Testis (tissue), 3 donors: ENCODE results near the gene BRSK2. TPM values are rescaled to one million over a fixed set of nuclear protein-coding genes. Genes with fewer than 3 reads are reported as not detected.

Experiments
- DNase-seq: peaks from one replicate; pipeline ENCODE4 v3.0.0-alpha.2; 2019
- H3K27ac ChIP-seq, 2 donors: fragments of 200-600 bp; sonication (generic); one replicate each; pipeline ENCODE4 v1.5.1; 2019
- H3K27me3 ChIP-seq: fragments of 200-600 bp; sonication (generic); one replicate; pipeline ENCODE4 v1.5.1; 2019
- H3K36me3 ChIP-seq: fragments of 200-600 bp; sonication (generic); one replicate; pipeline ENCODE4 v1.5.1; 2017; ENCODE audit warnings: low read depth; ENCODE audit errors: missing control alignments
- H3K4me1 ChIP-seq: fragments of 200-600 bp; sonication (generic); one replicate; pipeline ENCODE4 v1.5.1; 2019
- H3K4me3 ChIP-seq, 2 donors: fragments of 200-600 bp; sonication (generic); one replicate each; pipeline ENCODE4 v1.5.1; 2017 to 2019
- H3K9me3 ChIP-seq: fragments of 200-600 bp; sonication (generic); one replicate; pipeline ENCODE4 v1.5.1; 2017
- CTCF ChIP-seq, 3 experiments: fragments of 450-650 bp in 2 of 3; fragments of 200-600 bp in 1 of 3; sonication (generic) in 1 of 3; IDR thresholded peaks; one replicate each; pipeline ENCODE4 v1.5.1; 2016 to 2019; ENCODE audit warnings: antibody characterized with exemption in 3 of 3, mild to moderate bottlenecking in 2 of 3, moderate library complexity in 1 of 3
- POLR2A ChIP-seq: fragments of 450-650 bp; IDR thresholded peaks from one replicate; pipeline ENCODE4 v1.6.1; 2017; ENCODE audit warnings: antibody characterized with exemption, mild to moderate bottlenecking, moderate library complexity
- WGBS, 2 donors: methylation state at CpG; one replicate each; pipeline ENCODE4 v1.1.5; 2018; 5-methylcytosine and 5-hydroxymethylcytosine counted together
- intact Hi-C: fragments of 100-400 bp; cut with DNase I; formaldehyde crosslinking; loops from one replicate; pipeline ENCODE4 v1.15.1; 2023; ENCODE audit warnings: low total_unique reads
- polyA plus RNA-seq: library from polyadenylated mRNA; stranded (reverse); fragments of 350-450 nt; fragmentation: Illumina TruSeq; extraction: RNeasy Lipid Tissue Mini Kit (QIAGEN cat#74804); gene quantifications from one replicate; pipeline ENCODE4 v1.2.3, GENCODE V29; 2014; ENCODE audit warnings: low read depth, low replicate concordance; ENCODE audit not compliant: insufficient read depth
- total RNA-seq, 2 donors: library from RNA; depleted of rRNA; stranded (reverse); fragments of >200 nt; gene quantifications; one replicate each; pipeline ENCODE4 v1.2.3, GENCODE V29; 2016

The BRSK2 gene
- total and polyA plus RNA-seq, 3 donors from 2014 or later, result 24.7 to 52.3 (median 49.1) TPM

GRCh38 chr11:1360181-1360834, 29.4 kb upstream of the BRSK2 start:
- WGBS, 2 donors, result 91 to 94% methylated on average over 9 to 20 of the region's 20 CpGs
- H3K36me3 ChIP-seq, result no peaks in the 10 kb centered on the region
- peaks cover 9% of the 10 kb centered on the region for H3K4me1 ChIP-seq
- no peak for DNase-seq
- H3K27ac ChIP-seq, result no peak overlapping the region
- no peak overlapping the region for H3K4me3 ChIP-seq
- intact Hi-C loops, result no loop called here
- TF ChIP-seq CTCF (IDR thresholded peaks at IDR 0.05), result no peak
- no peaks in the 10 kb centered on the region for H3K9me3 ChIP-seq
- H3K27me3 ChIP-seq, result no peaks in the 10 kb centered on the region

GRCh38 chr11:1360835-1361357, 28.8 kb upstream of the BRSK2 start:
- H3K4me3 ChIP-seq, result no peak overlapping the region
- 92% methylated on average over 9 to 16 of the region's 16 CpGs for WGBS, 2 donors
- DNase-seq, result no peak
- no peaks in the 10 kb centered on the region for H3K36me3 ChIP-seq
- intact Hi-C loops, result no loop called here
- H3K4me1 ChIP-seq, result peaks cover 8% of the 10 kb centered on the region
- no peaks in the 10 kb centered on the region for H3K9me3 ChIP-seq
- no peaks in the 10 kb centered on the region for H3K27me3 ChIP-seq
- no peak for TF ChIP-seq CTCF (IDR thresholded peaks at IDR 0.05)
- TF ChIP-seq POLR2A, result no peak
- H3K27ac ChIP-seq, result no peak overlapping the region

DNA sequence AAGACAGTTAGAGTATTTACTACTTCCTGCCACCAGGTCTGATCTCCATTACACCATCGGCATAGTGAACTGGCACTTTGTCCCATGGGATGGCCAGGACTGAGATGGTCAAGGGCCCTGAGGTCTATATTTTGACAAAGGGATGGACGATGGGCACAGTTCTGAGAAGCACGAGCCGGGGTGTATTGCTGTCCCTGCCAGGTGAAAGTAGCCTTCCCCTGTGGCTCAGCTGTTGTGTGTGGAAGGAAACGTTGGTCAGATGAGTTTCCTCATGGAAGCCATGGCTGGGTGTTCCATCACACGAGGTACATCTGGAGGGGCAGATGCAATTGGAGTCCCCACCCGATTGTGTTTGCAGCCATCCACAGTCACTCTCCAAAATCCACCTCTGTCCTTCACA, 27.9 kb upstream of the BRSK2 start:
- TF ChIP-seq POLR2A (no peak), CTCF (IDR thresholded peaks at IDR 0.05) (no peak)
- Histone ChIP-seq H3K4me3 (no peak overlapping the region), H3K4me1 (peaks cover 6% of the 10 kb centered on the region), H3K27me3 (no peaks in the 10 kb centered on the region), H3K36me3 (no peaks in the 10 kb centered on the region), H3K9me3 (no peaks in the 10 kb centered on the region), H3K27ac (no peak overlapping the region)
- WGBS, 2 donors, result 74 to 78% methylated on average over 7 of the region's 7 CpGs
- DNase-seq, result no peak
- intact Hi-C loops, result no loop called here

- Histone ChIP-seq H3K36me3 (no peaks in the 10 kb centered on the region), H3K4me3 (no peak overlapping the region), H3K27me3 (no peaks in the 10 kb centered on the region), H3K4me1 (no peaks in the 10 kb centered on the region), H3K27ac (no peak overlapping the region), H3K9me3 (no peaks in the 10 kb centered on the region)
- intact Hi-C loops, result no loop called here
- WGBS, 2 donors, result 83 to 91% methylated on average over 8 of the region's 8 CpGs
- no peak for TF ChIP-seq CTCF (IDR thresholded peaks at IDR 0.05)
- no peak for TF ChIP-seq POLR2A
- DNase-seq, result no peak
Measured at GRCh38 chr11:1367721-1368120, 22.0 kb upstream of the BRSK2 start.

GRCh38 chr11:1368216-1368615, 21.5 kb upstream of the BRSK2 start:
- DNase-seq, result no peak
- Histone ChIP-seq H3K27ac (no peak overlapping the region), H3K36me3 (no peaks in the 10 kb centered on the region), H3K9me3 (no peaks in the 10 kb centered on the region), H3K4me1 (no peaks in the 10 kb centered on the region), H3K4me3 (no peak overlapping the region), H3K27me3 (no peaks in the 10 kb centered on the region)
- WGBS, 2 donors, result 74 to 84% methylated on average over 7 to 9 of the region's 9 CpGs
- intact Hi-C loops, result no loop called here
- TF ChIP-seq CTCF (IDR thresholded peaks at IDR 0.05) (no peak), POLR2A (no peak)
